Activated T-cell treated with anti-CD3 and anti-CD28 coated beads, Interleukin-2, amount 50 U/mL, for 72 hours (primary cell): ENCODE results near the gene VAV3. TPM values are rescaled to one million over a fixed set of nuclear protein-coding genes. Genes with fewer than 3 reads are reported as not detected.
"Not testable (repeated sequence)": the region's sequence is repeated elsewhere in the genome, so short reads cannot be mapped to it uniquely, and the experiment has no call there.

Experiments used
- ATAC-seq, 2 donors: fragments of 150-1000 bp; cut with Tn5 transposase; replicated peaks in 1 of 2; 2 replicates each; pipeline ENCODE4 v1.10.0; 2021; ENCODE audit warnings: moderate library complexity in 2 of 2, mild to moderate bottlenecking in 1 of 2
- DNase-seq, 2 donors: peaks; one replicate each; pipeline ENCODE4 v3.0.0; 2021 to 2022; ENCODE audit warnings: mixed read lengths in 1 of 2
- H3K27ac Mint-ChIP-seq: one replicate; pipeline ENCODE4 v1.8.0; 2022; ENCODE audit warnings: mild to moderate bottlenecking, moderate library complexity, mixed read lengths
- H3K27me3 Mint-ChIP-seq: one replicate; pipeline ENCODE4 v1.8.0; 2022; ENCODE audit warnings: low read depth, mixed read lengths
- H3K36me3 Mint-ChIP-seq, 2 donors: one replicate each; pipeline ENCODE4 v1.8.0; 2022; ENCODE audit warnings: mixed read lengths in 2 of 2, mild to moderate bottlenecking in 1 of 2; ENCODE audit not compliant: insufficient read depth in 2 of 2
- H3K4me1 Mint-ChIP-seq: one replicate; pipeline ENCODE4 v1.8.0; 2022; ENCODE audit warnings: low read depth, mixed read lengths
- H3K4me3 Mint-ChIP-seq, 2 donors: one replicate each; pipeline ENCODE4 v1.8.0; 2022; ENCODE audit warnings: mild to moderate bottlenecking in 2 of 2, mixed read lengths in 2 of 2, moderate library complexity in 2 of 2
- H3K9me3 Mint-ChIP-seq, 2 donors: one replicate each; pipeline ENCODE4 v1.8.0; 2022; ENCODE audit warnings: mixed read lengths in 2 of 2
- total RNA-seq, 2 donors: library from RNA; stranded (reverse); gene quantifications; one replicate each; pipeline ENCODE4 v1.2.3, GENCODE V29; 2022

VAV3 gene
- total RNA-seq, 2 donors from 2014 or later, result 2.5 to 2.8 TPM

- Mint-ChIP-seq H3K27me3 (no peaks in the 10 kb centered on the region), H3K9me3 (peaks cover 5 to 7% of the 10 kb centered on the region in 2 donors), H3K4me3 (no peak overlapping the region), H3K4me1 (peaks cover 12% of the 10 kb centered on the region), H3K27ac (no peak overlapping the region), H3K36me3 (no peaks in the 10 kb centered on the region)
- DNase-seq (no peak), ATAC-seq (no peak)
Observed at GRCh38 chr1:107863342-107863741, 101.6 kb downstream of the VAV3 start.

GRCh38 chr1:107862064-107862463 lies 102.9 kb downstream of the VAV3 start:
- Mint-ChIP-seq H3K27me3 (no peaks in the 10 kb centered on the region), H3K36me3 (no peaks in the 10 kb centered on the region), H3K9me3 (peaks cover 5 to 7% of the 10 kb centered on the region in 2 donors), H3K4me3 (no peak overlapping the region), H3K4me1 (peaks cover 12% of the 10 kb centered on the region), H3K27ac (no peak overlapping the region)
- DNase-seq (no peak), ATAC-seq (peak in 1 of 2 donors; percentile 39)

GRCh38 chr1:107858323-107858722 lies 106.7 kb downstream of the VAV3 start:
- ATAC-seq (no peak), DNase-seq (no peak)
- H3K4me3 Mint-ChIP-seq, result no peak overlapping the region
- H3K27me3 Mint-ChIP-seq, result no peaks in the 10 kb centered on the region
- H3K36me3 Mint-ChIP-seq, result no peaks in the 10 kb centered on the region
- H3K27ac Mint-ChIP-seq, result no peak overlapping the region
- H3K9me3 Mint-ChIP-seq, result peaks cover 3 to 7% of the 10 kb centered on the region in 2 donors
- H3K4me1 Mint-ChIP-seq, result peaks cover 2% of the 10 kb centered on the region

DNA sequence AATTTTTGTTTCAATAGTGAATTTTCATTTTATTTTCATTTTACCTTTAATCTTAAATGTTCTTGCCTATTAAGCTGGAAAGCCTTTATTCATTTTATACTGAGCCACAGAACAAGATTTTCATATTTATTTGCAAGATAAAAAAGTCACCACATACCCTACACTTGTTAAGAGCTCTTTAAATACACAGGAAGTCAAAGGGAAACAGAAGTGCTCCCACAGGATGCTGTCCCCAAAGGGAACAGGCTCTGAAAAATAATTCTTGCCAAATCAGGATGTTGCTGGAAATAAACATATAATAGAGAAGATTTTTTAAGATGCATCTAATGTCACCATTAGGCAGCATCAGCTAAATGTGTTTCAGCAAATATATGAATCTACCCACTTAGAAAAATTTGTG lies 113.6 kb downstream of the VAV3 start:
- Mint-ChIP-seq H3K36me3 (peaks cover 0 to 3% of the 10 kb centered on the region in 2 donors), H3K9me3 (peaks cover 2% of the 10 kb centered on the region in 2 donors)
- no peak for ATAC-seq

GRCh38 chr1:107844541-107845194 lies 120.3 kb downstream of the VAV3 start:
- not testable (repeated sequence) for H3K27ac Mint-ChIP-seq, H3K36me3 Mint-ChIP-seq, ATAC-seq, H3K9me3 Mint-ChIP-seq, H3K27me3 Mint-ChIP-seq, DNase-seq
- peak overlapping the region; percentile 45 to 62 for H3K4me3 Mint-ChIP-seq
- H3K4me1 Mint-ChIP-seq, result peaks cover 44% of the 10 kb centered on the region

More for the DNA sequence above, 113.6 kb downstream of the VAV3 start:
- H3K4me3 Mint-ChIP-seq, result no peak overlapping the region
- H3K4me1 Mint-ChIP-seq, result peaks cover 11% of the 10 kb centered on the region
- H3K27me3 Mint-ChIP-seq, result no peaks in the 10 kb centered on the region
- no peak overlapping the region for H3K27ac Mint-ChIP-seq
- no peak for DNase-seq

DNA sequence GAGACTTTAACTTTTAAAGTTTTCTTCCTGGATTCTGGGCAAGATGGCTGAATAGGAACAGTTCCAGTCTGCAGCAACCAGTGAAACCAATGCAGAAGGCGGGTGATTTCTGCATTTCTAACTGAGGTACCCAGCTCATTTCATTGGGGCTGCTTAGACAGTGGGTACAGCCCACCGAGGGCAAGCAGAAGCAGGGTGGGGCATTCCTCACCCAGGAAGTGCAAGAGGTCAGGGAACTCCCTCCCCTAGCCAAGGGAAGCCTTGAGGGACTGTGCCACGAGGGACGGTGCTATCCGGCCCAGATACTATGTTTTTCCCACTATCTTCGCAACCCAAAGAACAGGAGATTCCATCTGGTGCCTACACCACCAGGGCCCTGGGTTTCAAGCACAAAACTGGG lies 121.0 kb downstream of the VAV3 start:
- H3K4me1 Mint-ChIP-seq, result peaks cover 48% of the 10 kb centered on the region
- ATAC-seq (no peak), DNase-seq (no peak)
- H3K9me3 Mint-ChIP-seq, result peaks cover 2 to 6% of the 10 kb centered on the region in 2 donors
- H3K36me3 Mint-ChIP-seq, result peaks cover 6 to 9% of the 10 kb centered on the region in 2 donors
- H3K27ac Mint-ChIP-seq, result peak overlapping the region; percentile 52
- H3K4me3 Mint-ChIP-seq, result peak overlapping the region; percentile 59 to 62
- H3K27me3 Mint-ChIP-seq, result no peaks in the 10 kb centered on the region

DNA sequence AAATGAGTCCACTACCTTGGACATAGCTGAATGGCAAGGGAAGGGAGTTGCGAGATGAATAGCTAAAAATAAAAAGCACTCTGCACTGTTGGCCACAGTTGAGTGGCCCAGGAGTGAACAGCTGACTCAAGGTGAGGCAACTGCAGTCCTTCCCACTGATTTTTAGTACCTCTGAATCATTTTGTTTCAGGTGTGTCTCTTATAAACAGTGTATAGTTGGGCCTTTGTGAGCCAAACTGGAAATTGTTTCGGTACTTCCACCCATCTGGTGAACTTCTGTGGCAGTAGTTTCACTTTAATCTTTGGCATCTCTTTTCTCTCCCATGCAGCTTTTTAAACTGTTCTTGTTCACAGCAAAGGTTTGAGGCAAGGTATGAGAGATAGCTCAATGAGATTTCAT lies 122.7 kb downstream of the VAV3 start:
- Mint-ChIP-seq H3K4me3 (peak overlapping the region; percentile 8 to 39), H3K4me1 (peaks cover 48% of the 10 kb centered on the region), H3K9me3 (peaks cover 4% of the 10 kb centered on the region in 2 donors), H3K36me3 (peaks cover 6 to 9% of the 10 kb centered on the region in 2 donors), H3K27ac (peak overlapping the region; percentile 20), H3K27me3 (no peaks in the 10 kb centered on the region)
- ATAC-seq, result peak; percentile 56 to 69
- no peak for DNase-seq

DNA sequence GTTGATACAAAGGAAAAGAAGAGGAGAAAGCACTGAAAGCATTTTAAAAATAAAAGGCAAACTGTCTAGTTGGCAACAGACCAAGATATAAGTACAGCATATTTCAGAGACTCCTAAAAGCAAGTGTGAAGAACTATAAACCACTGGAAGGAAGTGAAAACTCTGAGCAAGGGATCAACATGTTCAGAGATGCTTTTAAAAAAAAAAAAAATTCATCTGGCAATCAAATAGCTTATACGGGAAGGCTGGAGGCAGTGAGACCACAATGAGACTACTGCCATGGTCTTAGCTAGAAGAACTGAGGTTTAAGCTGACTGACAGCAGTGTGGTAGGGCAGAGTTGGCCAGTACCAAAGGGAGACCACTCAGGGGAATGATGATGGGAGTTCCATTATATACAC lies 124.3 kb downstream of the VAV3 start:
- Mint-ChIP-seq H3K27ac (peak overlapping the region; percentile 68), H3K4me1 (peaks cover 56% of the 10 kb centered on the region), H3K27me3 (no peaks in the 10 kb centered on the region), H3K4me3 (peak overlapping the region; percentile 2 to 60), H3K9me3 (peaks cover 4% of the 10 kb centered on the region in 2 donors), H3K36me3 (peaks cover 8 to 9% of the 10 kb centered on the region in 2 donors)
- peak in 1 of 2 donors; percentile 36 for ATAC-seq
- no peak for DNase-seq

GRCh38 chr1:107838056-107838455 lies 126.9 kb downstream of the VAV3 start:
- Mint-ChIP-seq H3K9me3 (peaks cover 0 to 4% of the 10 kb centered on the region in 2 donors), H3K4me3 (no peak overlapping the region), H3K27ac (no peak overlapping the region), H3K27me3 (no peaks in the 10 kb centered on the region), H3K36me3 (peaks cover 3 to 4% of the 10 kb centered on the region in 2 donors), H3K4me1 (peaks cover 38% of the 10 kb centered on the region)
- ATAC-seq (no peak), DNase-seq (no peak)

GRCh38 chr1:107835151-107835670 lies 129.8 kb downstream of the VAV3 start:
- no peak overlapping the region for H3K27ac Mint-ChIP-seq
- no peak overlapping the region for H3K4me3 Mint-ChIP-seq
- DNase-seq, result no peak
- no peaks in the 10 kb centered on the region for H3K27me3 Mint-ChIP-seq
- H3K4me1 Mint-ChIP-seq, result peaks cover 27% of the 10 kb centered on the region
- H3K9me3 Mint-ChIP-seq, result peaks cover 0 to 4% of the 10 kb centered on the region in 2 donors
- ATAC-seq, result no peak
- H3K36me3 Mint-ChIP-seq, result peaks cover 3 to 4% of the 10 kb centered on the region in 2 donors

GRCh38 chr1:107833061-107833460 lies 131.9 kb downstream of the VAV3 start:
- Mint-ChIP-seq H3K4me3 (no peak overlapping the region), H3K36me3 (peaks cover 3 to 4% of the 10 kb centered on the region in 2 donors), H3K27me3 (no peaks in the 10 kb centered on the region), H3K9me3 (peaks cover 0 to 4% of the 10 kb centered on the region in 2 donors), H3K27ac (no peak overlapping the region), H3K4me1 (peaks cover 36% of the 10 kb centered on the region)
- DNase-seq, result no peak
- no peak for ATAC-seq

- no peaks in the 10 kb centered on the region for H3K27me3 Mint-ChIP-seq
- DNase-seq (no peak), ATAC-seq (no peak)
- H3K36me3 Mint-ChIP-seq, result peaks cover 0 to 3% of the 10 kb centered on the region in 2 donors
- no peak overlapping the region for H3K4me3 Mint-ChIP-seq
- H3K9me3 Mint-ChIP-seq, result no peaks in the 10 kb centered on the region
- H3K4me1 Mint-ChIP-seq, result peaks cover 36% of the 10 kb centered on the region
- H3K27ac Mint-ChIP-seq, result no peak overlapping the region
Observed at GRCh38 chr1:107831921-107832320, 133.1 kb downstream of the VAV3 start.

GRCh38 chr1:107830526-107830925 lies 134.5 kb downstream of the VAV3 start:
- no peak overlapping the region for H3K4me3 Mint-ChIP-seq
- no peak overlapping the region for H3K27ac Mint-ChIP-seq
- ATAC-seq (no peak), DNase-seq (no peak)
- H3K4me1 Mint-ChIP-seq, result peaks cover 24% of the 10 kb centered on the region
- no peaks in the 10 kb centered on the region for H3K36me3 Mint-ChIP-seq
- no peaks in the 10 kb centered on the region for H3K9me3 Mint-ChIP-seq
- H3K27me3 Mint-ChIP-seq, result no peaks in the 10 kb centered on the region

DNA sequence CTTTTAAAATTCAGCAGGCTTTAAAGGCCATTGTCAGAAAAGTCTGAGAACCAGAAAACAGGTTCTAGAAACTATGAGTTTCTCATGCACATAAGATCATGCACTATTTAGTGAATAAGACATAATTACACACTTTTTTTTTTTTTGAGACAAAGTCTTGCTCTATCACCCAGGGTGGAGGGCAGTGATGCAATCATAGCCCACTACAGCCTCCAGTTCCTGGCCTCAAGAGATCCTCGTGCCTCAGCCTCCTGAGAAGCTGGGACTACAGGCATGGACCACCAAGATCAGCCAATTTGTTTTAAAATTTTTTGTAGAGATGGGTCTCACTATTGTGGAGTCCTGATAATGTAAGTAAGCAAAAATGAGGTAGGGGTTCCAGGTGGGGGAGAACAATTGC lies 134.9 kb downstream of the VAV3 start:
- Mint-ChIP-seq H3K36me3 (no peaks in the 10 kb centered on the region), H3K27me3 (no peaks in the 10 kb centered on the region), H3K4me1 (peaks cover 24% of the 10 kb centered on the region), H3K27ac (no peak overlapping the region), H3K9me3 (no peaks in the 10 kb centered on the region), H3K4me3 (no peak overlapping the region)
- DNase-seq (no peak), ATAC-seq (no peak)
